Skeletal muscle satellite cell (primary cell): Measurements from ENCODE around the gene NR1H2.
A peak's percentile ranks its signal among the peaks of the same experiment; 100 is the strongest.

Experiments used
- H3K27me3 ChIP-seq: 2 replicates; pipeline ENCODE4 v1.7.0; 2013; ENCODE audit warnings: low read length; ENCODE audit not compliant: control insufficient read depth, insufficient read depth
- H3K36me3 ChIP-seq: 2 replicates; pipeline ENCODE4 v1.7.0; 2013; ENCODE audit warnings: mild to moderate bottlenecking, control low read depth, low read length; ENCODE audit not compliant: insufficient read depth
- H3K4me1 ChIP-seq: 2 replicates; pipeline ENCODE4 v1.7.0; 2013; ENCODE audit warnings: low read length; ENCODE audit not compliant: control insufficient read depth, insufficient read depth
- H3K4me2 ChIP-seq: 2 replicates; pipeline ENCODE4 v1.7.0; 2013; ENCODE audit warnings: mild to moderate bottlenecking, low read length
- H3K4me3 ChIP-seq: 2 replicates; pipeline ENCODE4 v1.7.0; 2013; ENCODE audit warnings: low read length
- H3K9ac ChIP-seq: 2 replicates; pipeline ENCODE4 v1.7.0; 2013; ENCODE audit warnings: mild to moderate bottlenecking, low read depth, low read length, moderate library complexity
- H3K9me3 ChIP-seq: replicated peaks from 2 replicates; pipeline ENCODE4 v1.7.0; 2013; ENCODE audit warnings: mild to moderate bottlenecking, control low read depth, low read length

Gene NR1H2

GRCh38 chr19:50368649-50369570 lies 7.3 kb upstream of the NR1H2 start:
- Histone ChIP-seq H3K27me3 (no peaks in the 10 kb centered on the region), H3K4me3 (peak overlapping the region; percentile 91), H3K36me3 (no peaks in the 10 kb centered on the region), H3K4me2 (peak overlapping the region; percentile 94), H3K9me3 (no peaks in the 10 kb centered on the region), H3K4me1 (peaks cover 4% of the 10 kb centered on the region), H3K9ac (peak overlapping the region; percentile 86)

GRCh38 chr19:50371914-50372475 lies 4.3 kb upstream of the NR1H2 start:
- no peaks in the 10 kb centered on the region for H3K36me3 ChIP-seq
- peaks cover 4% of the 10 kb centered on the region for H3K4me1 ChIP-seq
- H3K9me3 ChIP-seq = no peaks in the 10 kb centered on the region
- no peak overlapping the region for H3K9ac ChIP-seq
- no peaks in the 10 kb centered on the region for H3K27me3 ChIP-seq
- no peak overlapping the region for H3K4me3 ChIP-seq
- no peak overlapping the region for H3K4me2 ChIP-seq

- peaks cover 48% of the 10 kb centered on the region for H3K36me3 ChIP-seq
- H3K9ac ChIP-seq = no peak overlapping the region
- no peaks in the 10 kb centered on the region for H3K9me3 ChIP-seq
- H3K4me2 ChIP-seq = peak overlapping the region; percentile 56
- H3K4me3 ChIP-seq = no peak overlapping the region
- H3K4me1 ChIP-seq = no peaks in the 10 kb centered on the region
- no peaks in the 10 kb centered on the region for H3K27me3 ChIP-seq
These were observed 799 bp downstream of the NR1H2 start for GRCh38 chr19:50377051-50377461.

- Histone ChIP-seq H3K9ac (no peak overlapping the region), H3K4me1 (no peaks in the 10 kb centered on the region), H3K9me3 (no peaks in the 10 kb centered on the region), H3K36me3 (peaks cover 52% of the 10 kb centered on the region), H3K27me3 (no peaks in the 10 kb centered on the region), H3K4me3 (no peak overlapping the region), H3K4me2 (no peak overlapping the region)
These were observed 1.3 kb downstream of the NR1H2 start for GRCh38 chr19:50377517-50377916.

- Histone ChIP-seq H3K27me3 (no peaks in the 10 kb centered on the region), H3K4me1 (no peaks in the 10 kb centered on the region), H3K9ac (no peak overlapping the region), H3K36me3 (peaks cover 52% of the 10 kb centered on the region), H3K4me3 (no peak overlapping the region), H3K4me2 (no peak overlapping the region), H3K9me3 (no peaks in the 10 kb centered on the region)
These were observed 2.1 kb downstream of the NR1H2 start for GRCh38 chr19:50378169-50378862.

- Histone ChIP-seq H3K27me3 (no peaks in the 10 kb centered on the region), H3K4me2 (no peak overlapping the region), H3K4me1 (peaks cover 5% of the 10 kb centered on the region), H3K9me3 (no peaks in the 10 kb centered on the region), H3K9ac (no peak overlapping the region), H3K4me3 (no peak overlapping the region), H3K36me3 (peaks cover 52% of the 10 kb centered on the region)
These were observed 2.6 kb downstream of the NR1H2 start for GRCh38 chr19:50378863-50379236.

GRCh38 chr19:50379602-50380001 lies 3.3 kb downstream of the NR1H2 start:
- H3K27me3 ChIP-seq = no peaks in the 10 kb centered on the region
- H3K9ac ChIP-seq = no peak overlapping the region
- no peak overlapping the region for H3K4me3 ChIP-seq
- peaks cover 52% of the 10 kb centered on the region for H3K36me3 ChIP-seq
- H3K4me2 ChIP-seq = no peak overlapping the region
- peaks cover 6% of the 10 kb centered on the region for H3K4me1 ChIP-seq
- no peaks in the 10 kb centered on the region for H3K9me3 ChIP-seq

GRCh38 chr19:50380137-50380536 lies 3.9 kb downstream of the NR1H2 start:
- Histone ChIP-seq H3K27me3 (no peaks in the 10 kb centered on the region), H3K9me3 (no peaks in the 10 kb centered on the region), H3K9ac (no peak overlapping the region), H3K4me1 (peaks cover 8% of the 10 kb centered on the region), H3K4me2 (no peak overlapping the region), H3K4me3 (no peak overlapping the region), H3K36me3 (peaks cover 52% of the 10 kb centered on the region)

GRCh38 chr19:50380751-50381151 lies 4.5 kb downstream of the NR1H2 start:
- Histone ChIP-seq H3K4me3 (no peak overlapping the region), H3K4me2 (no peak overlapping the region), H3K36me3 (peaks cover 52% of the 10 kb centered on the region), H3K9me3 (no peaks in the 10 kb centered on the region), H3K27me3 (no peaks in the 10 kb centered on the region), H3K4me1 (peaks cover 9% of the 10 kb centered on the region), H3K9ac (no peak overlapping the region)

GRCh38 chr19:50381881-50382729 lies 5.8 kb downstream of the NR1H2 start:
- Histone ChIP-seq H3K4me3 (no peak overlapping the region), H3K9me3 (no peaks in the 10 kb centered on the region), H3K4me2 (no peak overlapping the region), H3K27me3 (no peaks in the 10 kb centered on the region), H3K9ac (no peak overlapping the region), H3K36me3 (peaks cover 52% of the 10 kb centered on the region), H3K4me1 (peaks cover 9% of the 10 kb centered on the region)
